GM19023 (cell line): ENCODE data around the gene AGPAT1.
A peak's percentile ranks its signal among the peaks of the same experiment; 100 is the strongest.
"Not testable (repeated sequence)": the region's sequence is repeated elsewhere in the genome, so short reads cannot be mapped to it uniquely, and the experiment has no call there.

Experiments used
- ATAC-seq: cut with Tn5 transposase; IDR thresholded peaks from one replicate; pipeline ENCODE4 v1.9.1; 2021; ENCODE audit warnings: mild to moderate bottlenecking, moderate library complexity; ENCODE audit not compliant: unreplicated experiment

The AGPAT1 gene, protein sequence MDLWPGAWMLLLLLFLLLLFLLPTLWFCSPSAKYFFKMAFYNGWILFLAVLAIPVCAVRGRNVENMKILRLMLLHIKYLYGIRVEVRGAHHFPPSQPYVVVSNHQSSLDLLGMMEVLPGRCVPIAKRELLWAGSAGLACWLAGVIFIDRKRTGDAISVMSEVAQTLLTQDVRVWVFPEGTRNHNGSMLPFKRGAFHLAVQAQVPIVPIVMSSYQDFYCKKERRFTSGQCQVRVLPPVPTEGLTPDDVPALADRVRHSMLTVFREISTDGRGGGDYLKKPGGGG

DNA sequence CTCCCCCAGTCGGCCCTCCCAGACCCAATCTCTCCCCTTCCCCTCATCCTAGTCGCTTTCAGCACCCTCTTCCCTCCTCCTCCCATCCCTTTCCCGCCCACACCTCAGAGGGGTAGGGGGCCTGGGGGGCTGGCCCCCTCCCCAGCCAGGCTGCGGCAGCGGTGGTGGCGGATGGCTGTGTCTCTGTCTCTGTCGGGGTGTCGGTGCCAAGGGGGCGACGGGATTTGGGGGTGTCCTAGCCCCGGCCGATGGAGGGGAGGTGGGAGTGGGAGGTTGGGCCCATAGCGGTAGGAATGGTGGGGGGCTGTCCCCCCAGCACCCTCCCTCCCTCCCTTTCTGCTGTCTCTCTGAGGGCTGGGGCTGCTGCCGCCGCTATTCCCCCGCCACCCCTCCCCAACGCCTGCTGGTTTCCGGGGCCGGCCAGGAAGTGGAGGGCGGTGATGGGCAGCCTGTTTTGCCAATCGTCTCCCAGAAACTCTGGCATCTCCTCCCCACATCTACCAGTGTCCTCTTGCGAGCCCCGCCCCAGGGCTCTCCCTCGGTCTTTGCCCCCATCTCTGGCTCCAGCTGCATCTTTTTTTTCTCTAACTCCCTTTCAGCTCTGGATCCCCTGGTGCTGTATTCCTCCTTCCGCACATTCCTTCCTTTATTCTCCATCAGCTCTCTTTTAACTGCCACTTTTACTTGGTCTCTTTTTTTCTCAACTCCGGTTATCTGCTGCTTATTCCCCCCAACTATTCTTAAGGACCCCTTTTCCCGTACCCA lies at the start of gene AGPAT1:
AGPAT1 (minus strand) TSS at position 374 of the 765 bp plus-strand sequence. CDS start 4,588 bp downstream, outside the sequence.
- ATAC-seq = peak; percentile 46

DNA sequence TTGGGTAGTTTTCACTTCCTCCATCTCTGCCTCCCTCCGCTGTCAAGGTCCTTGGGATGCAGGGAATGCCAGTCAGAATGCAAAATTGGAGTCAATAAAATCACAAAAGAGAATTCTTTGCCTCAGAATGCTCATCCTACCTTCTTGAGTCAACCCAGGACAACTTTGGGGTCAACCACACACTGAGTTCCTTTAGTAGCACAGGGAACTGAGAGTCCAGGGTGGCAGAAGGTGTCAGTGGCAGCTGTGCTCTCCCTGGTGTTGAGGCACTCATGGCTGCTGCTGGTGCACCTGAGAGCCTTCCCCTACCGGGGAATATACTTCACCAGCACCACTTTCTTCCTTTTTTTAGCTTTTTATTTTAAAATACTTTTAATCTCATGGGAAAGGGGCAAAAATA lies 48.8 kb upstream of the AGPAT1 start:
- ATAC-seq = no peak

DNA sequence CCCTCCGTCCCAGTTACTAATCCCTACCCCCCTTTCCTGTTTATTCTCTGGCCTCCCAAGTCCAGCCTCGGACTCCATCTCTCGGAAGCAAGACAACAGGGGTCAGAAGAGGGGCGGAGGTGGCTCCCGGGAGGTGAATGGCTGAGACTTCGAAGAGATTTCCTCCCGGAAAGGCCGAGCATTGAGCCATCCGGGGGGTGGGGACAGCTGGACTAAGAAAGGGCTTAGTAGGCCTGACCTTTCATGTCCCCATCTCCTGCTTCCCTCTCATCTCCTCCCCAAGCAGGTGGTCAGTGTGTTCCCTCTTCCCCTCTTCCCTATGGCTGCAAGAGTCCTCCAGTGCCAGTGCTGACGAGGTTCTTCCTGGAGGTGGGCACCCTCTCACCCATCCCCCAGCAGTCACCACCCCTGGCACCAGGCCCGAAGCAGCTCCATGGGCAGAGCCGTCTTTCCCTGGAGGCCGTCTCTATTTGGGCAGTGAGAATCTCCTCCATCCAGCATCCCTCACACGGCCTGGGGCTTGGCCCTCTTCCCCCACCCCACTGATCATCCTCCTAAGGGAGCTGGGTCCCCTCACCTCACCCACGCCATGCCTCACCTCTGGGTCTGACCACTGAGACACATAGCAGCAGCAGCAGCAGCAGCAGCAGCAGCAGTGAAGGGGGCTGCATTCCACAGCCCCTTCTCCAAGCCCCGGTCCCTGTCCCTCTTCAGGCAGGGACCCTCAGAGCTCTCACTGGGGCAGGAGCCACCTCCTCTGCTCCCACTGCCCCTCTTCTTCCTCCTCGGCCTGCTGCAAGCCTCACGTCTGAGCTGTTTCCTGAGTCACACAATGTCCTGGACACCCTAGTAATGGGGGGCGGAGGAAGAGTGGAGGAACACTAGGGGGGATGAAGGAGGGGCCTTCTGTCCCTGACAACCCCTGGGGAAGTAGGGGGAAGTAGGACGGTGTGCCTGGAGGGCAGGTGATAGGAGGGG lies 47.7 kb upstream of the AGPAT1 start, which contains the start of gene NOTCH4:
NOTCH4 (minus strand) TSS at position 810 of the 978 bp plus-strand sequence; CDS start at position 671, 139 bp downstream.
- ATAC-seq = no peak

DNA sequence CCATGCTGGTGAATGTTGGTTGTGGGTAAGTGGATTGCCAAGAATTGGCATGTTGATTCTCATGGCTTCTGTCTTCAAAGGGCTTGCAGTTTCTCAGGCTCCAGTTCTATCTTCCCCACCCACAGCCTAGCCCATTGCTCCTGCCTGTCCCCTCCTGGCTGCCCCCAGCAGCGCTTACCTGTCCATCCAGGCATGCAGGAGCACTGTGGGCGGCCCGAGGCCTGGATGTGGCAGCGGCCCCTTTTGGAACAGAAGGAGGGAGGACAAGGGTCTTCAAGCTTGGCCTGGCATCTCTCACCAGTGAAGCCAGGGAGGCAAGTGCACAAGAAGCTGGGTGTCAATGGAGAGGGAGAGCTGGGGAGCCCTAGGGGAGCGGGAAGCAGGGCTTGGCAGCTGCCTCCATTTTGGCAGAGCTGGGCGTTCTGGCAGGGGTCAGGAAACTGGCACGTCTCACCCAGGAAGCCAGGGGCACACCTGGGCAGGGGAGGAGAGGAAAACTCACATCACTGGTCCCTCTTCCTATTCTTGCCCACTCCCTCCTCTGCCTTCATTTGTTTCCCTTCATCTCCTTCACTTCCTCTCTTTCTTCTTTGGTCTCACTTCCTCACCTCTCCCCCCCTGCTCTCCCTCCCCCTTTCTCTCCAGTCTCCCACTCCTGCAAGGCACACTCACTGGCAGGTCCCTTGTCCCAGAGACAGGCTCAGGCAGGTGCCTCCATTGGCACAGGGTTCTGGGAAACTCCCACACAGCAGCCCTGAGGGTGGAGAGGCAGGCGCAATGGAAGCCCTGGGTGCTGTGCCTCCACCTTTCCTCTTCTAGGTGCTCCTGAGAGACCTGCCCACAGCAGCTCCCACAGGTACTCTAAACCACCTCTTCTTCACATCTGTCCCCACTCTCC lies 46.7 kb upstream of the AGPAT1 start:
- ATAC-seq = no peak

DNA sequence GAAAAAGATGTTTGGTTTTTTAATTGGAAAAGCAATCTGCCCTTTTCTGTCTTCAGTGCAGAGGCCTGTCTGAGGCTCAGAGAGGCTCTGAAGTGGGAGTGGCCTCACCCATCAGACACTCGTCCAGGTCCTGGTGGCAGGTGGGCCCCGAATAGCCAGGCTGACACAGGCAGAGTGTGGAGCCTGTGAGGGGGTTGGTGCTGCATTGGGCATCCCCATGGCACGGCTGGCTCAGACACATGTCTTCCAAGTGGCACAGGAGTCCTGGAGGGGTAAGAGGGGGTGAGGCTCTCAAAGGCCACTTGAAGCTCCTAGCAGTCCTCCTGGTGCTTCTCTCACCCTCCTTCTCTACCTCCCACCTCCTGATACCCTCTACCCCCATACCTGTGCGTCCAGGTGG lies 44.1 kb upstream of the AGPAT1 start:
- no peak for ATAC-seq

DNA sequence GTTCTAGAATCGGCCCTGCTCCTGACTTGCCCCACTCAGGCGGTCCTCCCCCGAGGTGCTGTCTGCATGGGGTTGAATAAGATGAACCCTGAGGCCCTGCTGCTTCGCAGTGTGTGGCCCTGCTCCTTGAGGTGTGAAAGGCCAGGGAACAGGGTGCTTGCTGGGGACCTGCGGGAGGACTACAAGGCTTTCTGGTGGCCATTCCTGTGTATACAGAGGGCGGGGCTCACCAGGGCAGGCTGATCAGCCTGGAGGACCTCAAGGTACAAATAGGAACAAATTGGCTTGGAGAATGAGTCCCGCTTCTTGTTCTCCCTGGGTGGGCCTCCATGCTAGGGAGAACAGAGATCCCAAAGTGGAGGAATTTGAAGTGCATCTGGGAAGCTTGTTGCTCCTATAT lies 42.3 kb upstream of the AGPAT1 start:
- ATAC-seq = no peak

DNA sequence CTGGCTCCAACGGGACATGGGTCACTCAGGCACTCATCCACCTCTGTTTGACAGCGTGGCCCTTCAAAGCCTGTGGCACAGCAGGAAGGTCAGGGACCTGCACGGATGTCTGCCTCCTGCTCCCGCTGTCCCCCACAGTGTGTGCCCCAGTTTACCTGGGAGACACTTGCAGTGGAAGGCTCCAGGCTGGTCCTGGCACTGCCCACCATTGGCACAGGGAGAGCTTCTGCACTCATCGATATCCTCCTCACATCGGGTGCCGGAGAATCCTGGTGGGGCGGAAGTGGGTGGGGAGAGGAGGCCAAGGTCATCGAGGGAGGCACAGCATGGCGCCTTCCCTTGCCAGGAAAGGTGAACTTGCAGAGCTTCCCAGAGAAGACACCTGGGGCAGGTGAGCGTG lies 41.1 kb upstream of the AGPAT1 start:
- ATAC-seq = no peak

DNA sequence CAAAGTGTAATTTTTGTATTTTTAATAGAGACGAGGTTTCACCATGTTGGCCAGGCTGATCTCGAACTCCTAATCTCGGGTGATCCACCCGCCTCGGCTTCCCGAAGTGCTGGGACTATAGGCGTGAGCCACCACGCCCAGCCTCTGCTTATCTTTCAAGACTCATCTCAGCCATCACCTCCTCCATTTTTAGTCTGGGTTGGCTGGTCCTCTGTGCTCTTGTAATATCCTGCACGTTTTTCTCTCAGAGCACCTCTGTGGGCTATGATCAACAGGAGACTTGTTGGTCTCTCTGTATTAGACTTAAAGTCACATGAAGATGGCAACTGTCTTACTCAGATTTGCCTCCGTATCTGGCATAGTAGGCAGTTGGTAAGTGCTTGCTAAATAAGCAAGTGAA lies 40.4 kb upstream of the AGPAT1 start:
- ATAC-seq = no peak

DNA sequence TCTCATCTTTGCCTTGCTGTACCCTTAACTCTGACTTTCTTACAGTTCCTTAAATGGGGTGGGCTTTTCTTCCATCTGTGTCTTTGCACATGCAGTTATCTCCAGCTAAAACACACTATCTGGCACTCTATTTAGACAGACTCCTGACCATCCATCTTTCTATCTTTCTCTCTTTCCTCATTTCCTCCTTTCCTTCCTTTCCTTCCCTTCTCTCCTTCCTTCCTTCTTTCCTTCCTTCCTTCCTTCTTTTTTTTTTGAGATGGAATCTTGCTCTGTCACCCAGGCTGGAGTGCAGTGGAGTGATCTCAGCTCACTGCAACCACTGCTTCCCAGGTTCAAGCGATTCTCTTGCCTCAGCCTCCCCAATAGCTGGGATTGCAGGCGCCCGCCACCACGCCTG lies 39.7 kb upstream of the AGPAT1 start:
- no peak for ATAC-seq

DNA sequence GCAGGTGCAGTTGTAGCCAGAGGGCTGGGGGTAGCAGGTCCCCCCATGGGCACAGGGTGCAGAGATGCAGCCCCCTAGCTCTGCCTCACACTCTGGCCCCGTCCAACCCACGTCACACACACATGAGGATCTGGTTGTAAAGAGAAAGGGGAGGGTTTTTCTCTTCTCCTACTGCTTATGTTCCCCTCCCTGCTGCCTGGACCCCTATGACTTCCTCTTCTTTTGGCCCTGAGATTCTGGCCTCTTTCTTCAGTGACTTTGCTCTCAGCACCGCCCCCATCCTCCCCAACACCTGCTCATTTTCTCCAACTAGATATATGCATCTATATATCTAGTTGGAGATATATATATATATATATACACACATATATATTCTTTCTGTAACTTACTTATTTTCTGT lies 38.2 kb upstream of the AGPAT1 start:
- ATAC-seq = no peak

DNA sequence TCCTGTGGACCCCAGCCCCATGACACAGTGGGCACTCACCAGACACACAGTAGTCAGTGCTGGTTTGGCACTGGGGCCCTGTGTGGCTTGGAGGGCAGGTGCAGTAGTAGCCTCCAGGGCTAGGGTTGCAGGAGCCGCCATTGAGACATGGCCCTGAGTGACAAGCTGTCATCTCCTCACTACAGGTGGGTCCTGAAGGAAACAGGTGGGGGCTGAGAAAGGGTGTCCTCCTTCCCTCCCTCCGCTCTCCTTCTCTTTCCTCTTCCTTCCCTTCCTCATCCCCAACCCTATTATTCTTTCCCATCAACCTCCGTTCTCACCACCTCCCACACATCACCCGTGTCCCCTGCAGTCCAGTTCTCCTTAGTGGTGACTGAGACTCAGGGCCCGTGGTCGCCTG lies 37.8 kb upstream of the AGPAT1 start:
- no peak for ATAC-seq

DNA sequence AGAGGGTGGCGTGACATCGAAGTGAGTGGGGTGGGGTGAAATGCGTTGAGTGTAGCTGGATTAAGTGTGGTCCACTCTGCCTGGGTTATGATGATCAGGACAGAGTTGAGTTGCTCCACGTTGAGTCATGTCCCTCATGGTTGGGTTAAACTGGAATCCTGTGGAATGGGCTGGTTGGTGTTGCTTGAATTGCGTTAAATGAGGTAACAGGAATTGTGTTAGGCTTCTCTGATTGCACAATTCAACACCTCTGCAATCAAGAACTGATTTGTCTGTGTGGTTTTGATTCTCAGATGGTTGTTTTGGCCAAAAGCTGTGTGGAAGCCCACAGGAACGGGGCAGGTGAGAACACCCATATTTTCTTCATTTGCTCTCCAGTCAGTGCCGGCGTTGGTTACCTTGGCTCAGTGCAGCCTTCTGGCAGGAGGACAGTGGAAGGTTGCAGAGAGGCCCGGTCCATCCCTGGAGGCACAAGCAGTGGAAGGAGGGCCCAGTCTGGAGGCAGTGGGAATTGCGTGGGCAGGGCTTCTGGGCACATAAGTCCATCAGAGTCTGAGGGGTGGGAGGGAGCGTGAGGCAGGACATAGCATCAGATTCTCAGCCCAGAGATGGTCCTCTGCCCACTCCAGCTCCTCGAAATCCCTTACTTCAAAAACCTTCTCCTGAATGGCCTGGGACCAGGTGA lies 36.3 kb upstream of the AGPAT1 start:
- no peak for ATAC-seq

DNA sequence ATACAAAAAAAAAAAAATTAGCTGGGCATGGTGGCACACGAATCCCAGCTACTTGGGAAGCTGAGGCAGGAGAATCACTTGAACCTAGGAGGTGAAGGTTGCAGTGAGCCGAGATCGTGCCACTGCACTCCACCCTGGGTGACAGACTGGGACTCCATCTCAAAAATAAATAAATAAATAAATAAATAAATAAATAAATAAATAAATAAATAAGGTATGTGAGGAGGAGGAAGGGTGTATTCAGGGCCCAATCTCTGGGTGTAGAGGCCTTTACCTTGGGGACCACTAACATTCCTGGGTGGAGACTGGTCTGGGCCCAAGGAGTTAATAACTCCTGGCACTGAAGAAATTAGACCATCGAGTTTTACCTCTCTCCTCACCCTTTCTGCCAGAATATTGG lies 35.5 kb upstream of the AGPAT1 start:
- not testable (repeated sequence) for ATAC-seq

DNA sequence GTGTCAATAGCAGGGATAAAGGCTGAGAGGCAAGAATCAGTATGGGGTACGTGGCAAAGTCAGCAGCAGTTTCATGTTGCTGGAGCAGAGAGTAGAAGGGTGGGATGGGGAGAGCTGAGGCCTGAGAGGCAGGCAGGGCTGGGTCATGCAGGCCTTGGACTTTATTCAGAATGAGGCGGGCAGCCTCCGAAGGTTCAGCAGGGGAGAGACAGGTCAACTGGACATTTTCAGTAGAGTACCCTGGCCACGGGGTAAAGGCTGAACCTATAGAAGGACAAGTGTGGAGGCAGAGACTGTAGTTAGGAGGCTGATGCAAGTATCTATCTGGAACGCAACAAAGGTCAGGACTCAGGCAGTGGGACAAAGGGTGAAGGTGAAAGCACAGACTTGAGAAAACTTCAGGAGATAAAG lies 34.3 kb upstream of the AGPAT1 start:
- ATAC-seq = no peak

DNA sequence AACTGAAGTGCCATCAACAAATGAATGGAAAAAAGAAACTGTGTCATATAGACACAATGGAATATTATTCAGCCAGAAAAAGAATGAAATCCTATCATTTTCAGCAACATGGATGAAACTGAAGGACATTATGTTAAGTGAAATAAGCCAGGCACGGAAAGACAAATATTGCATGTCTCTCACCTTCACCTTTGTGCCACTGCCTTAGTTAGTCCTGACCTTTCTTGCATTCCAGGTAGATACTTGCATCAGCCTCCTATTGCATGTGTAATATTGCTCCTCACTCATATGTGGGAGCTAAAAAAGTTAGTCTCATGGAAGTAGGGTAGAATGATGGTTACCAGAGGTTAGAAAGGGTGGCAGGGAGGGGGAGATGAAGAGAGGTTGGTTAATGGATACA lies 33.1 kb upstream of the AGPAT1 start:
- ATAC-seq = no peak

DNA sequence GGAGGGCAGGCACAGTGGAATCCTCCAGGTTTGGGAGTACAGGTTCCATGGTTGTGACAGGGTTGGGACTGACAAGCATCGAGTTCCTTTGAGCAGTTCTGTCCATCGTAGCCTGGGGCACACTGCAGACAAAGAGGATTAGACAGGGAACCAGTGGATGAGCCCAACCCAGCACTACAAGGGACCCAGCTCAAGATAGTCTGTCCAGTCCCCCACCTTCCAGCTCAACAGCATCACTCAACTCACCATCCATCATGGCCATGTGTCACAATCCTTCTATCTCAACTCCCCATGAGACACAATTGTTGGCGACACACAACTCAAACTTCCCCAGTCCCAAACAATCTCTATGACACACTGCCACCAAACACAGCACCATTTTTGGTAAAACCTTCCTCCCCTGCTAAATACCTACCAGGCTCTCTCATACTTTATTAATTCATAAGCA lies 28.4 kb upstream of the AGPAT1 start:
- no peak for ATAC-seq

DNA sequence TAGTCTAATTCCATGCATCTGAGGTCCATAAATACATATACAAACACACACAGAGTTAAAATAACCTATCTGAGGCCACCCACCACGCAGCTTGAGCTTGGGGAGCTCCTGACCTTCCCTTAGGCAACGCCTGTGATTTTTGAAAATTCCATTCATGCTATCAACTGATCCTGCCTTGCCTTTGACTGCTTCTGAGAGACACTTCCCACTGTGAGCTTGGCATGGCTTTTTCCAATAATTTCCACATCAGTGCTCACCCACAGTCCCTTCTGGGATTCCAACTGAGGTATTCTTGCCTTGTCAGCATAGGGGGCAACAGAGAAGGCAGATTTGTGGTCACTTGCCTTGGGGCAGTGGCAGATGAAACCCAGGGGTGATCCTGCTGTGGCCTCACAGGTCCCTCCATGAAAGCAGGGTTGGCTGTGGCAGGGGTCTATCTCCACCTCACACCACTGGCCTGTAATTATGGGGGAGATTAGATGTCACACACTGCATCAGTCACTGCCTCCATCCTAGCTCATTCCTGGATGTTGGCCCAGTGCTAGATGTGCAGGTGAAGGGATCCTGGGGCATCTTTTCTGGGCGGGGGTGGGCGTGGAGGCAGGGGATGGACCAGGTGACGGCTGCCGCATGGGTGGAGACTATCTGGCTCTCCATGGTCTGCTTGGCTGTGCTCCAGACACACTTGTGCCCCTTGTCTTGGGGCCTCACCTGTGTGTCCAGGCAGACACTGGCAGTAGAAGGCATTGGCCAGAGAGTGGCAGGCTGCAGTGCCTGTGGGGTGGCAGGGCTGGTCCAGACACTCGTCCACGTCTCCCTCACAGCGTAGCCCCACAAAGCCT lies 27.8 kb upstream of the AGPAT1 start:
- ATAC-seq = no peak

DNA sequence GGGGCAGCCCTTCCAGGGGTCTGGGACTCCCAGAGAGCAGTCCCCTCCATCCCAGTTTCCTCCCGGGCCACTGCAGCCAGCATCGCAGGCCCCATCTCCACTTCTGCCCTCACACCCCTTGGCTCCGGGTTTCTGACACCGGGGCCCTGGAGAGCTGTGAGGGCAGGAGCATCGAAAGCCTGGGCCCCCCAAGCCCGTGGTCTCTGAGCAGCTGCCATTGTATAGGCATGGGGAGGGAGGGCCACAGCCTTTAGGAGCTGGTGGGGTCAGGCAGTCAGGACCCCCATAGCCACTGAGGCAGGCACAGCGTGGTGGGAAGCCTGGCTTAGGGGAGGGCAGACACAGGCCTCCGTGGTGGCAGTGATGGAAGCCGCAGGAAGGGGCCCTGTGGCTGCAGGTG lies 26.3 kb upstream of the AGPAT1 start:
- ATAC-seq = no peak
